ENCODE data around the gene TERB1. TPM values are rescaled to one million over a fixed set of nuclear protein-coding genes. Genes with fewer than 3 reads are reported as not detected.

Gene TERB1
- total and polyA plus RNA-seq, 2 of the 13 experiments (the other 11 are each of a cell fraction or from before 2014, with no cell fraction given) = not detected

DNA sequence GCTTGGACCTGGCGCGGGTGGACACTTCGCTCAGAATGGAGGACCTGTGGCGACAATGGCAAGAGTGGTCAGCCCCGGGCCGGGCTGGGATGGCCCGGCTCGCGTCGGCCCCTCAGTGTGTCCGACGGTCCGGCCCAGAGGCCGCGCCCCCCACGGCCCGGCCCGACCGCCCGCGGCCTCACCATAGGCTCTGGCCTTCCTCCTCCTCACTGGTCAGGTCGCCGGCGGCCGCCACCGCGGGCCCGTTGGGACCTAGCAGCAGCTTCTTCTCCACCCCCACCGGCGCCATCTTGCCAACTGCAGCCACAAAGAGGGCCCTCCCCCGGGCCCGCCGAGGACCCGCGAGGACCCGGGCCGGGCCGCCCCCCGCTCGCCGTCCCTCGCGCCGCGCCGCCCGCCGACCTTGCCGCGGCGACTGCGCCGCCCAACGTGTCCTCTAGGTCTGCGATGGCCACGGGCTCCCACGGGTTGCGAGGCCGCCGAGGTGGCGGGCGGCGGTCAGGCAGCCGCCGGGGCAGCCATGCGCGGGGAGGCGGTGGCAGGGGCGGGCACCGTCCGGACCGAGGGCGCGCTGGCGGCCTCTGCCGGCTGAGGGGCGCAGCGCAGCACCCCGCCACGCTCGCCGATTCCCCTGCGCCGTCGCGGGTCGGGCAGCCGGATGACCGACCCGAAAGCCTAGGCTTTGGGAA, 49.9 kb downstream of the TERB1 start, which contains the start of gene DYNC1LI2 (continued):
- TF ChIP-seq, protein P1, sequence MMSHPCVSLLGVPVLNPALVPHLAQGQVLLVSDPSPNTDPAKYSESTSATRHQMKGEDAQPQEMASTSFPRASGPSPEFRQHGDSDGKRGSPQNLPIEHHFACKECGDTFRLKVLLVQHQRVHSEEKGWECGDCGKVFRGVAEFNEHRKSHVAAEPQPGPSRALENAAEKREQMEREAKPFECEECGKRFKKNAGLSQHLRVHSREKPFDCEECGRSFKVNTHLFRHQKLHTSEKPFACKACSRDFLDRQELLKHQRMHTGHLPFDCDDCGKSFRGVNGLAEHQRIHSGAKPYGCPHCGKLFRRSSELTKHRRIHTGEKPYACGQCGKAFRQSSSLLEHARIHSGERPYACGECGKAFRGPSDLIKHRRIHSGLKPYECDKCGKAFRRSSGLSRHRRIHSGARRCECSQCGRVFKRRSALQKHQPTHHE (CRISPR knock-in tag; IDR thresholded peaks at IDR 0.05; ENCODE audit: borderline replicate concordance) = no peak
- TF ChIP-seq, protein P2, sequence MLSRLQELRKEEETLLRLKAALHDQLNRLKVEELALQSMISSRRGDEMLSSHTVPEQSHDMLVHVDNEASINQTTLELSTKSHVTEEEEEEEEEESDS (CRISPR knock-in tag; IDR thresholded peaks at IDR 0.05; ENCODE audit: borderline replicate concordance) = no peak
- no peak for TF ChIP-seq MAFK (conservative IDR thresholded peaks at IDR 0.05 in 1 of 2, IDR thresholded peaks at IDR 0.05 in 1 of 2; ENCODE audit: low read length in 2 of 2)
- peak; percentile 25; the same call in 1 of the 2 replicates for TF ChIP-seq KLF9 (CRISPR knock-in tag; IDR thresholded peaks at IDR 0.05; ENCODE audit: low read depth)
- TF ChIP-seq, protein P3, sequence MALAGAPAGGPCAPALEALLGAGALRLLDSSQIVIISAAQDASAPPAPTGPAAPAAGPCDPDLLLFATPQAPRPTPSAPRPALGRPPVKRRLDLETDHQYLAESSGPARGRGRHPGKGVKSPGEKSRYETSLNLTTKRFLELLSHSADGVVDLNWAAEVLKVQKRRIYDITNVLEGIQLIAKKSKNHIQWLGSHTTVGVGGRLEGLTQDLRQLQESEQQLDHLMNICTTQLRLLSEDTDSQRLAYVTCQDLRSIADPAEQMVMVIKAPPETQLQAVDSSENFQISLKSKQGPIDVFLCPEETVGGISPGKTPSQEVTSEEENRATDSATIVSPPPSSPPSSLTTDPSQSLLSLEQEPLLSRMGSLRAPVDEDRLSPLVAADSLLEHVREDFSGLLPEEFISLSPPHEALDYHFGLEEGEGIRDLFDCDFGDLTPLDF (CRISPR knock-in tag; IDR thresholded peaks at IDR 0.05) = no peak; the same call in 1 of the 2 replicates
- TF ChIP-seq NBN (conservative IDR thresholded peaks at IDR 0.05) = no peak
- TF ChIP-seq, protein P4, sequence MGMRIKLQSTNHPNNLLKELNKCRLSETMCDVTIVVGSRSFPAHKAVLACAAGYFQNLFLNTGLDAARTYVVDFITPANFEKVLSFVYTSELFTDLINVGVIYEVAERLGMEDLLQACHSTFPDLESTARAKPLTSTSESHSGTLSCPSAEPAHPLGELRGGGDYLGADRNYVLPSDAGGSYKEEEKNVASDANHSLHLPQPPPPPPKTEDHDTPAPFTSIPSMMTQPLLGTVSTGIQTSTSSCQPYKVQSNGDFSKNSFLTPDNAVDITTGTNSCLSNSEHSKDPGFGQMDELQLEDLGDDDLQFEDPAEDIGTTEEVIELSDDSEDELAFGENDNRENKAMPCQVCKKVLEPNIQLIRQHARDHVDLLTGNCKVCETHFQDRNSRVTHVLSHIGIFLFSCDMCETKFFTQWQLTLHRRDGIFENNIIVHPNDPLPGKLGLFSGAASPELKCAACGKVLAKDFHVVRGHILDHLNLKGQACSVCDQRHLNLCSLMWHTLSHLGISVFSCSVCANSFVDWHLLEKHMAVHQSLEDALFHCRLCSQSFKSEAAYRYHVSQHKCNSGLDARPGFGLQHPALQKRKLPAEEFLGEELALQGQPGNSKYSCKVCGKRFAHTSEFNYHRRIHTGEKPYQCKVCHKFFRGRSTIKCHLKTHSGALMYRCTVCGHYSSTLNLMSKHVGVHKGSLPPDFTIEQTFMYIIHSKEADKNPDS (CRISPR knock-in tag; IDR thresholded peaks at IDR 0.05) = no peak
- TF ChIP-seq FOSL2 (CRISPR knock-in tag; IDR thresholded peaks at IDR 0.05) = no peak
- no peak; the same call in 1 of the 2 replicates for TF ChIP-seq ZSCAN21 (CRISPR knock-in tag; IDR thresholded peaks at IDR 0.05; ENCODE audit: borderline replicate concordance)
- TF ChIP-seq ZNF263 (CRISPR knock-in tag; IDR thresholded peaks at IDR 0.05) = 0 out of 2 replicates have a peak, but pooled peaks have one; percentile 27
- TF ChIP-seq ZSCAN20 (CRISPR knock-in tag; IDR thresholded peaks at IDR 0.05; ENCODE audit: borderline replicate concordance) = no peak
- peak; percentile 55; the same call in 1 of the 2 replicates for TF ChIP-seq ZNF644 (CRISPR knock-in tag; IDR thresholded peaks at IDR 0.05; ENCODE audit: low read depth)
- no peak for TF ChIP-seq ATM (IDR thresholded peaks at IDR 0.05; ENCODE audit: borderline replicate concordance)
- no peak for TF ChIP-seq SMAD9 (CRISPR knock-in tag; IDR thresholded peaks at IDR 0.05)
- no peak for TF ChIP-seq ZNF17 (CRISPR knock-in tag; IDR thresholded peaks at IDR 0.05)
- no peak for TF ChIP-seq MATR3 (CRISPR knock-in tag; IDR thresholded peaks at IDR 0.05)
- no peak for TF ChIP-seq RBM39 (IDR thresholded peaks at IDR 0.05; ENCODE audit: low read depth, low read length, poor library complexity, severe bottlenecking)
- no peak for TF ChIP-seq TOE1 (CRISPR knock-in tag; IDR thresholded peaks at IDR 0.05)
- no peak; the same call in 1 of the 2 replicates for TF ChIP-seq BRD4 (CRISPR knock-in tag; IDR thresholded peaks at IDR 0.05)
- TF ChIP-seq, protein P5, sequence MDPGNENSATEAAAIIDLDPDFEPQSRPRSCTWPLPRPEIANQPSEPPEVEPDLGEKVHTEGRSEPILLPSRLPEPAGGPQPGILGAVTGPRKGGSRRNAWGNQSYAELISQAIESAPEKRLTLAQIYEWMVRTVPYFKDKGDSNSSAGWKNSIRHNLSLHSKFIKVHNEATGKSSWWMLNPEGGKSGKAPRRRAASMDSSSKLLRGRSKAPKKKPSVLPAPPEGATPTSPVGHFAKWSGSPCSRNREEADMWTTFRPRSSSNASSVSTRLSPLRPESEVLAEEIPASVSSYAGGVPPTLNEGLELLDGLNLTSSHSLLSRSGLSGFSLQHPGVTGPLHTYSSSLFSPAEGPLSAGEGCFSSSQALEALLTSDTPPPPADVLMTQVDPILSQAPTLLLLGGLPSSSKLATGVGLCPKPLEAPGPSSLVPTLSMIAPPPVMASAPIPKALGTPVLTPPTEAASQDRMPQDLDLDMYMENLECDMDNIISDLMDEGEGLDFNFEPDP (CRISPR knock-in tag; conservative IDR thresholded peaks at IDR 0.05) = 0 out of 2 replicates have a peak, but pooled peaks have one; percentile 29
- TF ChIP-seq ZNF543 (CRISPR knock-in tag; IDR thresholded peaks at IDR 0.05) = no peak
- TF ChIP-seq, protein P6, sequence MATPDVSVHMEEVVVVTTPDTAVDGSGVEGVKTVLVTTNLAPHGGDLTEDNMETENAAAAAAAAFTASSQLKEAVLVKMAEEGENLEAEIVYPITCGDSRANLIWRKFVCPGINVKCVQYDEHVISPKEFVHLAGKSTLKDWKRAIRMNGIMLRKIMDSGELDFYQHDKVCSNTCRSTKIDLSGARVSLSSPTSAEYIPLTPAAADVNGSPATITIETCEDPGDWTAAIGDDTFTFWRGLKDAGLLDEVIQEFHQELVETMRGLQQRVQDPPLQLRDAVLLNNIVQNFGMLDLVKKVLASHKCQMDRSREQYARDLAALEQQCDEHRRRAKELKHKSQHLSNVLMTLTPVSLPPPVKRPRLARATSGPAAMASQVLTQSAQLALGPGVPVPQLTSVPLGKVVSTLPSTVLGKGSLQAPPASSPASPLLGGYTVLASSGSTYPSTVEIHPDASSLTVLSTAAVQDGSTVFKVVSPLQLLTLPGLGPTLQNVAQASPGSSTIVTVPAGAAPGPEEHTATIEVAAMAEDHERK (CRISPR knock-in tag; IDR thresholded peaks at IDR 0.05; ENCODE audit: low read depth) = no peak
